Epithelial cell of esophagus (primary cell): Measurements from ENCODE around the gene CHMP6.

ENCODE experiments used
- DNase-seq: peaks from one replicate; pipeline ENCODE4 v3.0.0; 2010; ENCODE audit warnings: low read depth
- H3K4me3 ChIP-seq: 2 replicates; pipeline ENCODE4 v1.5.1; 2011; ENCODE audit warnings: mild to moderate bottlenecking, low read length, control low read depth
- TF ChIP-seq, protein P1 (sequence below): IDR thresholded peaks from 2 replicates; pipeline ENCODE4 v1.5.1; 2011; ENCODE audit warnings: low read depth, mild to moderate bottlenecking, low read length, control low read depth, inconsistent platforms; ENCODE audit not compliant: insufficient read depth; ENCODE audit errors: missing control alignments

The CHMP6 gene

DNA sequence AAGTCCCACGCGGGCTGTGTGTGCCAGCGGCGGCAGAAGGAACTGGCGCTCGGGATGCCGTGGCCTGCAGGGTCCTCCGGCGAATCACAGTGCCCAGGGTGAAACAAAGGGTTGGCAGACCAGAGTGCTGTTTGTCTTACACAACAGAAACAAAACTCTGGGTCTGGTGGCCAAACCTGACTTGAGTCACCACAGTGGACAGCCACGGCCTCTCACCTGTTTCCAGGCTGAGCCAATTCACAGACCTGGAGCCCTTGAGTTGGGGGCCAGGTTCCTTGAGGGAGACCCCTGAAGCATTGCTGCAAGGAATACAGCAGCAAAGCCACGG lies 2.1 kb upstream of the CHMP6 start:
- DNase-seq, result no peak
- H3K4me3 ChIP-seq, result no peak overlapping the region
- TF ChIP-seq, protein P1, sequence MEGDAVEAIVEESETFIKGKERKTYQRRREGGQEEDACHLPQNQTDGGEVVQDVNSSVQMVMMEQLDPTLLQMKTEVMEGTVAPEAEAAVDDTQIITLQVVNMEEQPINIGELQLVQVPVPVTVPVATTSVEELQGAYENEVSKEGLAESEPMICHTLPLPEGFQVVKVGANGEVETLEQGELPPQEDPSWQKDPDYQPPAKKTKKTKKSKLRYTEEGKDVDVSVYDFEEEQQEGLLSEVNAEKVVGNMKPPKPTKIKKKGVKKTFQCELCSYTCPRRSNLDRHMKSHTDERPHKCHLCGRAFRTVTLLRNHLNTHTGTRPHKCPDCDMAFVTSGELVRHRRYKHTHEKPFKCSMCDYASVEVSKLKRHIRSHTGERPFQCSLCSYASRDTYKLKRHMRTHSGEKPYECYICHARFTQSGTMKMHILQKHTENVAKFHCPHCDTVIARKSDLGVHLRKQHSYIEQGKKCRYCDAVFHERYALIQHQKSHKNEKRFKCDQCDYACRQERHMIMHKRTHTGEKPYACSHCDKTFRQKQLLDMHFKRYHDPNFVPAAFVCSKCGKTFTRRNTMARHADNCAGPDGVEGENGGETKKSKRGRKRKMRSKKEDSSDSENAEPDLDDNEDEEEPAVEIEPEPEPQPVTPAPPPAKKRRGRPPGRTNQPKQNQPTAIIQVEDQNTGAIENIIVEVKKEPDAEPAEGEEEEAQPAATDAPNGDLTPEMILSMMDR, result no peak

GRCh38 chr17:80990921-80991644 lies 558 bp upstream of the CHMP6 start:
- TF ChIP-seq, protein P1, result no peak
- peak overlapping the region; percentile 69 for H3K4me3 ChIP-seq
- no peak for DNase-seq

- H3K4me3 ChIP-seq, result peak overlapping the region; percentile 69
- TF ChIP-seq, protein P1, result no peak
- DNase-seq, result no peak
Measured at GRCh38 chr17:80992077-80992947, 671 bp downstream of the CHMP6 start.

DNA sequence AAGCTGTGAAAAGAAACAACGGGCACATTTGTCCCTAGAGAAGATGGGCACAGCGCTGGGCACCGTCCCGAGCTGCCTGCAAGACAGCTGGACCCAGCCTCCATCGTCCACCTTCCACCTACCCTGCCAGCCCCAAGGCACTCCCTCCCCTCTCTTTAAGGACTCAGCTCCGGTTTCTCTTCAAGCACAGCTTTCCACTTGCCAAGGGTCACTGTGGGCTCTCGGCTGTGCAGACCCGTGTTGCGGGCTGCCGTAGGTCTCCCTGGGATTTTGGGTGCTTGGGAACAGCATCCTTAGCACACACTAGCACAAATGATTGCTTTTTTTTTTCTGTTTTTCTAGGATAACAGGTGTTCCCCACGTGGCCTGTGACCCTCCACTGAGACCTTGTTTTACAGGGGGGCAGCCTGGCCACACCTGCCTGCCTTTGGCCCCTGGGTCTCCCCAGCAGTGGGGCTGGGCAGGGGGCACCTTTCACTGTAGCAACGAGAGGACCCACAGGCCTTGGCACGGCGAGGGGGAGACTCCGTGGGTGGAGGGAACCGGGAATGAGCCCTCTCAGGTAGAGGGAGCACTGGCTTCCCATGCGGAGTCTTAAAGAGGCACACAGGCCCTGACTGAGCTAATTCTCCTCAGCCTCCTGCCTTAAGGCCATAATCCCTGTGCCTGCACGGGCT lies 1.4 kb downstream of the CHMP6 start:
- TF ChIP-seq, protein P1, result no peak
- peak overlapping the region; percentile 69 for H3K4me3 ChIP-seq
- DNase-seq, result no peak

- TF ChIP-seq, protein P1, result no peak
- DNase-seq, result no peak
- no peak overlapping the region for H3K4me3 ChIP-seq
Measured at GRCh38 chr17:80995131-80995530, 3.5 kb downstream of the CHMP6 start.

- TF ChIP-seq, protein P1, result no peak
- H3K4me3 ChIP-seq, result no peak overlapping the region
- DNase-seq, result no peak
Measured at GRCh38 chr17:80996422-80997305, 5.0 kb downstream of the CHMP6 start.
